GM12878 (cell line): ENCODE results near the gene SLC25A42.

Experiments
- CTCF ChIP-seq, 3 experiments: IDR thresholded peaks in 2 of 3; conservative IDR thresholded peaks in 1 of 3; 2 replicates each; pipeline ENCODE4 v1.5.1; 2011; ENCODE audit warnings: low read depth in 3 of 3, low read length in 3 of 3, mild to moderate bottlenecking in 3 of 3, control low read depth in 2 of 3, moderate library complexity in 2 of 3, inconsistent platforms in 1 of 3, mixed read lengths in 1 of 3; ENCODE audit not compliant: control insufficient read depth in 2 of 3, insufficient read depth in 1 of 3; ENCODE audit errors: extremely low read depth in 1 of 3
- HDAC6 ChIP-seq: fragments of 200-600 bp; sonication (generic); IDR thresholded peaks from one replicate; pipeline ENCODE4 v1.8.0; 2017; ENCODE audit warnings: antibody characterized with exemption; ENCODE audit not compliant: unreplicated experiment
- NRF1 ChIP-seq: conservative IDR thresholded peaks from 2 replicates; pipeline ENCODE4 v1.6.1; 2011; ENCODE audit warnings: mild to moderate bottlenecking, low read depth, low read length, improper control_type of control experiment
- POLR2A ChIP-seq: IDR thresholded peaks from 2 replicates; pipeline ENCODE4 v1.6.1; 2011; ENCODE audit warnings: low read depth, mild to moderate bottlenecking, low read length
- USF1 ChIP-seq: IDR thresholded peaks from 2 replicates; pipeline ENCODE4 v1.6.1; 2011; ENCODE audit warnings: borderline replicate concordance, low read depth, mild to moderate bottlenecking, moderate library complexity, mixed read lengths, low read length; ENCODE audit not compliant: insufficient read depth; ENCODE audit errors: extremely low read length
- USF2 ChIP-seq: IDR thresholded peaks from 2 replicates; pipeline ENCODE4 v1.6.1; 2011; ENCODE audit warnings: low read depth, low read length, improper control_type of control experiment, borderline replicate concordance
- ZBED1 ChIP-seq: IDR thresholded peaks from 2 replicates; pipeline ENCODE4 v1.6.1; 2016; ENCODE audit warnings: borderline replicate concordance
- ZNF217 ChIP-seq: fragments of 450-650 bp; IDR thresholded peaks from 2 replicates; pipeline ENCODE4 v1.6.1; 2017; ENCODE audit warnings: antibody characterized with exemption, mild to moderate bottlenecking

GRCh38 chr19:19081642-19082151 lies 17.9 kb downstream of the SLC25A42 start:
- TF ChIP-seq POLR2A (no peak), CTCF (IDR thresholded peaks at IDR 0.05 in 2 of 3, conservative IDR thresholded peaks at IDR 0.05 in 1 of 3; ENCODE audit: control insufficient read depth in 2 of 3, extremely low read depth in 1 of 3, insufficient read depth in 1 of 3, low read depth in 3 of 3, low read length in 3 of 3) (no peak), USF2 (no peak), ZBED1 (no peak), USF1 (no peak), HDAC6 (no peak), ZNF217 (no peak), NRF1 (no peak)
